Progenitor cell of endocrine pancreas (in vitro differentiated cells): ENCODE data around the gene FHAD1. TPM values are rescaled to one million over a fixed set of nuclear protein-coding genes. Genes with fewer than 3 reads are reported as not detected.

Experiments
- DNase-seq: peaks from one replicate; pipeline ENCODE4 v3.0.0; 2021; ENCODE audit warnings: low spot score; ENCODE audit not compliant: unreplicated experiment
- H3K27ac Mint-ChIP-seq: 2 replicates; pipeline ENCODE4 v1.8.0; 2021; ENCODE audit warnings: mild to moderate bottlenecking, moderate library complexity, mixed read lengths
- H3K27me3 Mint-ChIP-seq: 2 replicates; pipeline ENCODE4 v1.8.0; 2021; ENCODE audit warnings: mixed read lengths
- H3K36me3 Mint-ChIP-seq: 2 replicates; pipeline ENCODE4 v1.8.0; 2022; ENCODE audit warnings: mixed read lengths; ENCODE audit not compliant: insufficient read depth
- H3K4me1 Mint-ChIP-seq: 2 replicates; pipeline ENCODE4 v1.8.0; 2021; ENCODE audit warnings: low read depth, mixed read lengths
- H3K4me3 Mint-ChIP-seq: 2 replicates; pipeline ENCODE4 v1.8.0; 2021; ENCODE audit warnings: low read depth, mild to moderate bottlenecking, moderate library complexity, mixed read lengths
- H3K9me3 Mint-ChIP-seq: 2 replicates; pipeline ENCODE4 v1.8.0; 2021; ENCODE audit warnings: low read depth, mixed read lengths
- total RNA-seq: library from RNA; stranded (reverse); gene quantifications from 2 replicates; pipeline ENCODE4 v1.2.1, GENCODE V29; 2021
- TF ChIP-seq, protein P1 (sequence below): fragments of 200-600 bp; sonication (generic); IDR thresholded peaks from one replicate; pipeline ENCODE4 v1.5.0; 2021; ENCODE audit warnings: antibody characterized with exemption, mild to moderate bottlenecking; ENCODE audit not compliant: unreplicated experiment

FHAD1 gene
- total RNA-seq, 1 donor from 2014 or later: 5.0 TPM

DNA sequence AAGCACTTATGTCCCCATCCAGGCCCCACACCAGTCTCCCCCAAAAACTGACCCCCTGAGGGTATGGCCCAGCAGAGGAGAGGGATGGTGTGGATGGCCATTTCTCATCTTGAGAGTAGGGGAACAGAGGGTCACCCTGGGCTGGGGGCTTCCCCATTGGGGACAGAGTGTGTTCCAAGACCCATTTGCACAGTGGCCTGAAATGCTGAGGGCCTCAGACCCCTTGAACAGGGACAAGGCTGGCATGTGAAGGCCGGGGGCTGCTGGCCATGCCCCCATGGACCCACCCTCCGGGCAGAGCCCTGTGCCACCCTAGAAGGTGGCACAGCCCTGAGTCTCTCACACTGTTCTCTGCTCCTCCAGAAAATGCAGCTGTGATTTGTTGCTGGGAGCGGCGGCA lies 199.2 kb downstream of the FHAD1 start:
- peaks cover 8% of the 10 kb centered on the region for H3K27me3 Mint-ChIP-seq
- H3K27ac Mint-ChIP-seq: no peak overlapping the region
- peaks cover 5% of the 10 kb centered on the region for H3K9me3 Mint-ChIP-seq
- H3K4me1 Mint-ChIP-seq: peaks cover 2% of the 10 kb centered on the region
- TF ChIP-seq, protein P1, sequence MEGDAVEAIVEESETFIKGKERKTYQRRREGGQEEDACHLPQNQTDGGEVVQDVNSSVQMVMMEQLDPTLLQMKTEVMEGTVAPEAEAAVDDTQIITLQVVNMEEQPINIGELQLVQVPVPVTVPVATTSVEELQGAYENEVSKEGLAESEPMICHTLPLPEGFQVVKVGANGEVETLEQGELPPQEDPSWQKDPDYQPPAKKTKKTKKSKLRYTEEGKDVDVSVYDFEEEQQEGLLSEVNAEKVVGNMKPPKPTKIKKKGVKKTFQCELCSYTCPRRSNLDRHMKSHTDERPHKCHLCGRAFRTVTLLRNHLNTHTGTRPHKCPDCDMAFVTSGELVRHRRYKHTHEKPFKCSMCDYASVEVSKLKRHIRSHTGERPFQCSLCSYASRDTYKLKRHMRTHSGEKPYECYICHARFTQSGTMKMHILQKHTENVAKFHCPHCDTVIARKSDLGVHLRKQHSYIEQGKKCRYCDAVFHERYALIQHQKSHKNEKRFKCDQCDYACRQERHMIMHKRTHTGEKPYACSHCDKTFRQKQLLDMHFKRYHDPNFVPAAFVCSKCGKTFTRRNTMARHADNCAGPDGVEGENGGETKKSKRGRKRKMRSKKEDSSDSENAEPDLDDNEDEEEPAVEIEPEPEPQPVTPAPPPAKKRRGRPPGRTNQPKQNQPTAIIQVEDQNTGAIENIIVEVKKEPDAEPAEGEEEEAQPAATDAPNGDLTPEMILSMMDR: no peak
- DNase-seq: no peak
- H3K36me3 Mint-ChIP-seq: no peaks in the 10 kb centered on the region
- no peak overlapping the region for H3K4me3 Mint-ChIP-seq

Other genes with a start within 250 kb of the FHAD1 start
- 14.8 and 14.9 TPM in 2 replicates for gene TMEM51, start 93.5 kb upstream of the FHAD1 start, total RNA-seq
- gene EFHD2, start 162.7 kb downstream of the FHAD1 start, total RNA-seq: 17.8 and 19.4 TPM in 2 replicates
- 0.57 and 0.87 TPM in 2 replicates for gene CTRC, start 191.2 kb downstream of the FHAD1 start, total RNA-seq
- gene CELA2A, start 209.5 kb downstream of the FHAD1 start, total RNA-seq: not detected in 2 replicates
- gene CELA2B, start 228.9 kb downstream of the FHAD1 start, total RNA-seq: not detected in 2 replicates